Measurements from ENCODE around the gene B3GALT5. TPM values are rescaled to one million over a fixed set of nuclear protein-coding genes. Genes with fewer than 3 reads are reported as not detected.
A peak's percentile ranks its signal among the peaks of the same experiment; 100 is the strongest.

The B3GALT5 gene
- total RNA-seq, 1 donor from 2014 or later, result 2.5 TPM

DNA sequence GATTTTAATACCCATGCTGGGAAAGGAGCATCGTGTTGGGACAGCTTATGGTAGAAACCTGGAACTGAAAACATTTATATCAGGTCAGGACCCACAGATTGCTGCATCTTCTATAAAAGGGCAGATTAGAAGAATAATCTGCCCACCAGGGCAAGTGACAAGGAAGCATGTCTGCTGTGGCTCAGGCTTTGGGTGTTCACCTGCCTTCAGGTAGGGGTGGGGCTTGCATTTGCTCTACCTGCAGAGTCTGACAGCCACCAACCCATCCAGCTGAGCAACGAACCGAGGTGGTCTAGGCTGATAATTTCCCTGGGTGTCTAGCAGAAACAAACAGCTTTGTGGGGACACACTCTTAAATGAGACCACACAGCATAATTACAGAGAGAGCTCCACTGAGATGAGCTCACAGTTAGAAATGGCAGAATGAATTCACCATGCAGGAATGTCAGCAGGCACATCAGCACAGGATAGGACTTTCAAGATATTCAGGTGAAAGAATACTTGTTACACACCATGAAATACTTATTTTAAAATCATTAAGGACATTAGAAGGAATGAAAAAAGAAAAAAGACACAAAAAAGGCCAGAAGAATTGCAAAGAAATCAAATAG lies 36.1 kb upstream of the B3GALT5 start:
- Histone ChIP-seq H3K4me1 (ENCODE audit: insufficient read depth, low read length) (no peaks in the 10 kb centered on the region), H3K4me2 (ENCODE audit: low read length) (no peak overlapping the region), H4K20me1 (ENCODE audit: insufficient read depth, low read length) (no peaks in the 10 kb centered on the region), H3K4me3 (ENCODE audit: insufficient read depth, low read depth, low read length) (no peak overlapping the region), H2AFZ (ENCODE audit: low read depth, low read length) (no peak overlapping the region), H3K27me3 (ENCODE audit: insufficient read depth, low read length) (no peaks in the 10 kb centered on the region), H3K36me3 (ENCODE audit: insufficient read depth, low read length) (no peaks in the 10 kb centered on the region), H3K9me3 (ENCODE audit: insufficient read depth, low read depth, low read length) (no peaks in the 10 kb centered on the region), H3K27ac (ENCODE audit: low read depth, low read length) (no peak overlapping the region), H3K79me2 (ENCODE audit: insufficient read depth, low read length) (no peaks in the 10 kb centered on the region), H3K9ac (ENCODE audit: low read length) (no peak overlapping the region)
- TF ChIP-seq, protein P1, sequence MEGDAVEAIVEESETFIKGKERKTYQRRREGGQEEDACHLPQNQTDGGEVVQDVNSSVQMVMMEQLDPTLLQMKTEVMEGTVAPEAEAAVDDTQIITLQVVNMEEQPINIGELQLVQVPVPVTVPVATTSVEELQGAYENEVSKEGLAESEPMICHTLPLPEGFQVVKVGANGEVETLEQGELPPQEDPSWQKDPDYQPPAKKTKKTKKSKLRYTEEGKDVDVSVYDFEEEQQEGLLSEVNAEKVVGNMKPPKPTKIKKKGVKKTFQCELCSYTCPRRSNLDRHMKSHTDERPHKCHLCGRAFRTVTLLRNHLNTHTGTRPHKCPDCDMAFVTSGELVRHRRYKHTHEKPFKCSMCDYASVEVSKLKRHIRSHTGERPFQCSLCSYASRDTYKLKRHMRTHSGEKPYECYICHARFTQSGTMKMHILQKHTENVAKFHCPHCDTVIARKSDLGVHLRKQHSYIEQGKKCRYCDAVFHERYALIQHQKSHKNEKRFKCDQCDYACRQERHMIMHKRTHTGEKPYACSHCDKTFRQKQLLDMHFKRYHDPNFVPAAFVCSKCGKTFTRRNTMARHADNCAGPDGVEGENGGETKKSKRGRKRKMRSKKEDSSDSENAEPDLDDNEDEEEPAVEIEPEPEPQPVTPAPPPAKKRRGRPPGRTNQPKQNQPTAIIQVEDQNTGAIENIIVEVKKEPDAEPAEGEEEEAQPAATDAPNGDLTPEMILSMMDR (IDR thresholded peaks at IDR 0.05; ENCODE audit: insufficient read depth, low read depth, low read length), result no peak
- TF ChIP-seq EZH2 (IDR thresholded peaks at IDR 0.05; ENCODE audit: insufficient read depth, low read length), result no peak
- Mint-ChIP-seq H3K4me3 (ENCODE audit: unreplicated experiment) (no peak overlapping the region), H3K27me3 (ENCODE audit: low read depth, unreplicated experiment) (peaks cover 1% of the 10 kb centered on the region), H3K4me1 (ENCODE audit: low read depth, unreplicated experiment) (peaks cover 10% of the 10 kb centered on the region), H3K9me3 (ENCODE audit: unreplicated experiment) (no peaks in the 10 kb centered on the region), H3K27ac (ENCODE audit: unreplicated experiment) (peak overlapping the region; percentile 73), H3K36me3 (ENCODE audit: low read depth, unreplicated experiment) (no peaks in the 10 kb centered on the region)
- FAIRE-seq (no peak), DNase-seq (ENCODE audit: low read depth) (no peak)

DNA sequence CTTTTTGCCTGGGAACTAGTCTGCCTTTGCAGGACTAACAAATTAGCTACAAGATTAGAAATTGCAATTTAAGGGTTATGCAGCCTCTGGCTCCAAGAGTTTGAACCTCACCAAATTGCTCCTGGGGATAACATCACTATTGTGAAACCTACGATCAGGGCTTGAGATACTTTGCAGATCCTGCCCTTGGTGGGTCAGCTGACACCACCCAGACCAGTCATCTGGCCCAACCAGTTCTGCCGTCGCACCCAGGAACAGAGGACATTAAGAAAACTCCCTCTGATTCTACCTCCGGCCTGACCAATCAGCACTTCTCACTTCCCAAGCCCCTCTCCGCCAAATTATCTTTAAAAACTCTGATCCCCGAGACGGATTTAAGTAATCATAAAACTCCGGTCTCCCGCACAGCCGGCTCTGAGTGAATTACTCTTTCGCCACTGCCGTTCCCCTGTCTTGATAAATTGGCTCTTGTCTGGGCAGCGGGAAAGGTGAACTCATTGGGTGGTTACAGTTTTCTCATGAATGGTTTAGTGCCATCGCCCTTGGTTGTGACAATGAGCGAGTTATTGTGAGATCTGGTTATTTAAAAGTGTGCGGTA lies 32.9 kb upstream of the B3GALT5 start:
- Mint-ChIP-seq H3K36me3 (ENCODE audit: low read depth, unreplicated experiment) (no peaks in the 10 kb centered on the region), H3K27me3 (ENCODE audit: low read depth, unreplicated experiment) (no peaks in the 10 kb centered on the region), H3K4me1 (ENCODE audit: low read depth, unreplicated experiment) (peaks cover 10% of the 10 kb centered on the region), H3K9me3 (ENCODE audit: unreplicated experiment) (no peaks in the 10 kb centered on the region), H3K4me3 (ENCODE audit: unreplicated experiment) (no peak overlapping the region), H3K27ac (ENCODE audit: unreplicated experiment) (no peak overlapping the region)
- H3K4me2 ChIP-seq (ENCODE audit: low read length), result no peak overlapping the region
- H2AFZ ChIP-seq (ENCODE audit: low read depth, low read length), result no peak overlapping the region
- H3K9me3 ChIP-seq (ENCODE audit: insufficient read depth, low read depth, low read length), result no peaks in the 10 kb centered on the region
- H3K27me3 ChIP-seq (ENCODE audit: insufficient read depth, low read length), result no peaks in the 10 kb centered on the region
- no peaks in the 10 kb centered on the region for H3K79me2 ChIP-seq (ENCODE audit: insufficient read depth, low read length)
- TF ChIP-seq EZH2 (IDR thresholded peaks at IDR 0.05; ENCODE audit: insufficient read depth, low read length), result no peak
- TF ChIP-seq, protein P1 (IDR thresholded peaks at IDR 0.05; ENCODE audit: insufficient read depth, low read depth, low read length), result no peak
- H3K27ac ChIP-seq (ENCODE audit: low read depth, low read length), result no peak overlapping the region
- H3K9ac ChIP-seq (ENCODE audit: low read length), result no peak overlapping the region
- no peaks in the 10 kb centered on the region for H3K36me3 ChIP-seq (ENCODE audit: insufficient read depth, low read length)
- no peak for FAIRE-seq
- no peaks in the 10 kb centered on the region for H3K4me1 ChIP-seq (ENCODE audit: insufficient read depth, low read length)
- H3K4me3 ChIP-seq (ENCODE audit: insufficient read depth, low read depth, low read length), result no peak overlapping the region
- DNase-seq (ENCODE audit: low read depth), result no peak
- no peaks in the 10 kb centered on the region for H4K20me1 ChIP-seq (ENCODE audit: insufficient read depth, low read length)

DNA sequence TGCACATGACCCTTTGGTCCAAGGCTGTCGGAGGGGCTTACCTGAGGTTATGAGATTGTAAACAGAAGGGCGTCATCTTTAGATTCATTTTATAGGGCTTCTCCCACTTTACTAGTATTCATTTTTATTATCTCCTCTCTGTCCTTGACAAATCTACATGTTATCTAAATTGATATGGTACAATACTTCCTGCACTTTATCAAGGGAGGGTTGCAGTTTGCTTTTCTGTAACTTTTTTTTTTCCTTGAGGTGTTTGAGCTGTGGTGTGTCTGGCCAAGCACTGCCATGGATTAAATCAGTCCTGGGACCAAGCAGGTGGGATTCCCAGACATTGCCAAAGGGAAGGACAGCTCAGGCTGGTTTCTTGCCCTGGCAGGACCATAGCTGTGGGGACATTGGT lies 32.0 kb upstream of the B3GALT5 start:
- Histone ChIP-seq H4K20me1 (ENCODE audit: insufficient read depth, low read length) (no peaks in the 10 kb centered on the region), H3K27ac (ENCODE audit: low read depth, low read length) (no peak overlapping the region), H3K9ac (ENCODE audit: low read length) (no peak overlapping the region), H3K4me1 (ENCODE audit: insufficient read depth, low read length) (no peaks in the 10 kb centered on the region), H3K4me3 (ENCODE audit: insufficient read depth, low read depth, low read length) (no peak overlapping the region), H3K27me3 (ENCODE audit: insufficient read depth, low read length) (no peaks in the 10 kb centered on the region), H2AFZ (ENCODE audit: low read depth, low read length) (no peak overlapping the region), H3K36me3 (ENCODE audit: insufficient read depth, low read length) (no peaks in the 10 kb centered on the region), H3K9me3 (ENCODE audit: insufficient read depth, low read depth, low read length) (no peaks in the 10 kb centered on the region), H3K79me2 (ENCODE audit: insufficient read depth, low read length) (no peaks in the 10 kb centered on the region), H3K4me2 (ENCODE audit: low read length) (no peak overlapping the region)
- no peaks in the 10 kb centered on the region for H3K27me3 Mint-ChIP-seq (ENCODE audit: low read depth, unreplicated experiment)
- no peak for DNase-seq (ENCODE audit: low read depth)
- TF ChIP-seq, protein P1 (IDR thresholded peaks at IDR 0.05; ENCODE audit: insufficient read depth, low read depth, low read length), result no peak
- no peak for TF ChIP-seq EZH2 (IDR thresholded peaks at IDR 0.05; ENCODE audit: insufficient read depth, low read length)
- H3K27ac Mint-ChIP-seq (ENCODE audit: unreplicated experiment), result no peak overlapping the region
- no peaks in the 10 kb centered on the region for H3K9me3 Mint-ChIP-seq (ENCODE audit: unreplicated experiment)
- no peaks in the 10 kb centered on the region for H3K36me3 Mint-ChIP-seq (ENCODE audit: low read depth, unreplicated experiment)
- peaks cover 10% of the 10 kb centered on the region for H3K4me1 Mint-ChIP-seq (ENCODE audit: low read depth, unreplicated experiment)
- H3K4me3 Mint-ChIP-seq (ENCODE audit: unreplicated experiment), result no peak overlapping the region
- no peak for FAIRE-seq
